Fibroblast of the aortic adventitia (primary cell): ENCODE data around the gene KCNA5. TPM values are rescaled to one million over a fixed set of nuclear protein-coding genes. Genes with fewer than 3 reads are reported as not detected.
A peak's percentile ranks its signal among the peaks of the same experiment; 100 is the strongest.

ENCODE experiments used
- DNase-seq: peaks from one replicate; pipeline ENCODE4 v3.0.0-alpha.2; 2010; ENCODE audit warnings: low read depth
- H3K4me3 ChIP-seq: 2 replicates; pipeline ENCODE4 v1.5.1; 2011; ENCODE audit warnings: low read depth, mild to moderate bottlenecking, control low read depth, low read length, moderate library complexity
- CTCF ChIP-seq: IDR thresholded peaks from 2 replicates; pipeline ENCODE4 v1.5.1; 2011; ENCODE audit warnings: mild to moderate bottlenecking, low read length, control low read depth, inconsistent platforms; ENCODE audit not compliant: insufficient read depth
- total RNA-seq: library from RNA; depleted of rRNA; stranded (reverse); fragments of >200 nt; gene quantifications from 2 replicates; pipeline ENCODE4 v1.2.3, GENCODE V29; 2012; ENCODE audit warnings: low replicate concordance

The KCNA5 gene
- not detected in 2 replicates for total RNA-seq

GRCh38 chr12:5043589-5044419 is at the start of gene KCNA5:
Gene KCNA5, plus strand, starts transcription at chr12:5043879. Its CDS starts 269 bp downstream, at chr12:5044148.
- TF ChIP-seq CTCF = no peak
- no peak within 1 kb of the TSS for H3K4me3 ChIP-seq
- no peak for DNase-seq

GRCh38 chr12:4994622-4995021 is 49.1 kb upstream of the KCNA5 start:
- no peak for DNase-seq
- no peak for TF ChIP-seq CTCF
- H3K4me3 ChIP-seq = no peak overlapping the region

DNA sequence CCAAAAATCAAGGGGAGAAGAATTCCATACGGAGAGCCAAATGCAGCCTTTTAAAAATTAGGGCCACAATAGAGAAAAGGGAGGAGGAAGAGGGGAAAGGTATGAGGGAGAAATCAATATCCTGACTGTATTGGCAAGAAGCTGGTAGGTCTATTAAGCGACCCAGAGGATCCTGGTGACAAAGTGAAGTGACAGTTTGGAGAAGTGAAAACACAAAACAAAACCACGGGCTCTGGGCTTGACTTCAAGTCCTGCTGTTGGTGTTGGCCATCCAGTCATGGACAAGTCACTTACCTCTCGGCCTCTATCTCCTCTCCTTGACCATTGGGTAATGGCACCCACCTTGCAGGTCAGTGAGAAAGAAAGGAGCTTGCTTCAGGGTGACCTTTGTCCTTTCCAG is 47.0 kb upstream of the KCNA5 start:
- no peak for TF ChIP-seq CTCF
- DNase-seq = no peak
- H3K4me3 ChIP-seq = no peak overlapping the region

GRCh38 chr12:4997939-4998338 is 45.7 kb upstream of the KCNA5 start:
- no peak for TF ChIP-seq CTCF
- H3K4me3 ChIP-seq = no peak overlapping the region

DNA sequence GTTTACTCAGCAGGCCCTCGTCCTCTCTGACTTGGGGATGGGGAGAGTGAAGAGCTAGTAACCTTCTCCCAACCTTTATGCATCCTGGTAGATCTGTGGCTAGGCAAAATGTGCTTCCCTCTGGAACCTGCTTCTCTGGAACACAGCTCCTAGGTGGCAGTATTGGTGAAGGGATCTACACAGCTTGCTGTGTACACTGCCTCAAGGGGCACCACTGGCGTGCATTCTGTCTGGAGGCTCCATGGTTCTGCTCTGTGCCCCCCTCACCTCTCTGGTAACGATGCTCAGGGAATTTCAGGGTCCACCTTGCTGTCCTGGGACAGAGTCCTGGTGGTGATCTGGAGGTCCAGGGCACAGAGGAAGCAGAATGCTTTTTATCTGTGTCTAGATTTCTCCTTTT is 43.5 kb upstream of the KCNA5 start:
- DNase-seq = no peak
- TF ChIP-seq CTCF = no peak
- H3K4me3 ChIP-seq = no peak overlapping the region

More at GRCh38 chr12:4997939-4998338, 45.7 kb upstream of the KCNA5 start:
- peak; percentile 94 for DNase-seq

GRCh38 chr12:5000658-5001385 is 42.9 kb upstream of the KCNA5 start:
- no peak overlapping the region for H3K4me3 ChIP-seq
- no peak for TF ChIP-seq CTCF
- DNase-seq = no peak
